Upper lobe of left lung (tissue), 4 donors: Measurements from ENCODE around the gene ABLIM2.

Experiments
- CTCF ChIP-seq, 6 experiments: fragments of 450-650 bp in 4 of 6; fragments of 200-600 bp in 2 of 6; sonication (generic) in 2 of 6; IDR thresholded peaks; one replicate each; pipeline ENCODE4 v1.5.1; 2016 to 2019; ENCODE audit warnings: antibody characterized with exemption in 6 of 6
- POLR2A ChIP-seq, 4 donors: fragments of 450-650 bp; IDR thresholded peaks; one replicate each; pipeline ENCODE4 v1.5.1; 2016 to 2017; ENCODE audit warnings: antibody characterized with exemption in 4 of 4, mild to moderate bottlenecking in 2 of 4
- POLR2AphosphoS5 ChIP-seq, 2 donors: sonication (generic); formaldehyde crosslinking; IDR thresholded peaks; one replicate each; pipeline ENCODE4 v1.5.1; 2017; ENCODE audit warnings: antibody characterized with exemption in 2 of 2

- TF ChIP-seq CTCF (IDR thresholded peaks at IDR 0.05): no peak
- TF ChIP-seq POLR2A (IDR thresholded peaks at IDR 0.05): no peak
- TF ChIP-seq POLR2AphosphoS5 (IDR thresholded peaks at IDR 0.05): no peak
Measured at GRCh38 chr4:8083086-8083825, 75.4 kb downstream of the ABLIM2 start.
